OCI-LY7 (cell line): ENCODE data around the gene CCDC57. TPM values are rescaled to one million over a fixed set of nuclear protein-coding genes. Genes with fewer than 3 reads are reported as not detected.
"Not testable (repeated sequence)": the region's sequence is repeated elsewhere in the genome, so short reads cannot be mapped to it uniquely, and the experiment has no call there.

ENCODE experiments used
- BruUV-seq: library from RNA; stranded (reverse); fragments of 400-500 nt; replicated peaks from 2 replicates; lab custom pipeline; 2021; lab: Mats Ljungman, UMichigan
- CTCF ChIA-PET: fragments of 300-600 bp; sonication (Branson Sonifier 250); formaldehyde crosslinking; loops from one replicate; lab custom pipeline; 2022; ENCODE audit warnings: antibody characterized with exemption; ENCODE audit not compliant: unreplicated experiment; lab: Charles Lee
- POLR2A ChIA-PET: fragments of 300-600 bp; sonication (Branson Sonifier 250); formaldehyde crosslinking; loops from one replicate; lab custom pipeline; 2022; ENCODE audit warnings: antibody characterized with exemption; lab: Charles Lee
- DNase-seq: peaks from one replicate; pipeline ENCODE4 v3.0.0-alpha.2; 2015; ENCODE audit warnings: low spot score
- H2AFZ ChIP-seq: fragments of 200-600 bp; sonication (generic), shearing (Covaris generic); 2 replicates; pipeline ENCODE4 v1.6.1; 2014; ENCODE audit warnings: mild to moderate bottlenecking, antibody characterized with exemption, low read length, moderate library complexity
- H3K27ac ChIP-seq: fragments of 200-600 bp; sonication (generic); 2 replicates; pipeline ENCODE4 v1.5.1; 2014; ENCODE audit warnings: mixed run types, low read depth, mild to moderate bottlenecking, moderate library complexity, low read length, inconsistent platforms; ENCODE audit not compliant: poor library complexity, severe bottlenecking
- H3K36me3 ChIP-seq: fragments of 200-600 bp; sonication (generic); 2 replicates; pipeline ENCODE4 v1.6.1; 2014; ENCODE audit warnings: mild to moderate bottlenecking, antibody characterized with exemption, low read length, moderate library complexity, mixed read lengths; ENCODE audit not compliant: insufficient read depth
- H3K4me1 ChIP-seq: fragments of 200-600 bp; sonication (generic); 2 replicates; pipeline ENCODE4 v1.5.1; 2014; ENCODE audit warnings: mild to moderate bottlenecking, low read length; ENCODE audit not compliant: insufficient read depth, poor library complexity, severe bottlenecking
- H3K4me2 ChIP-seq: fragments of 200-600 bp; sonication (generic); 2 replicates; pipeline ENCODE4 v1.6.1; 2014; ENCODE audit warnings: mild to moderate bottlenecking, low read length
- H3K4me3 ChIP-seq: fragments of 200-600 bp; sonication (generic); 2 replicates; pipeline ENCODE4 v1.5.1; 2014; ENCODE audit warnings: mild to moderate bottlenecking, low read depth, low read length; ENCODE audit not compliant: poor library complexity, severe bottlenecking
- H3K79me2 ChIP-seq: fragments of 200-600 bp; sonication (generic); 2 replicates; pipeline ENCODE4 v1.6.1; 2016; ENCODE audit warnings: low read depth, mild to moderate bottlenecking, low read length, moderate library complexity, mixed read lengths; ENCODE audit not compliant: insufficient read depth
- H3K9me2 ChIP-seq: fragments of 200-600 bp; sonication (generic); 2 replicates; pipeline ENCODE4 v1.6.1; 2016; ENCODE audit warnings: mild to moderate bottlenecking, low read length, mixed read lengths; ENCODE audit not compliant: insufficient read depth
- H3K9me3 ChIP-seq: fragments of 200-600 bp; sonication (generic); 2 replicates; pipeline ENCODE4 v1.6.1; 2014; ENCODE audit warnings: mild to moderate bottlenecking, mixed run types, low read length, mixed read lengths
- H4K20me1 ChIP-seq: fragments of 200-600 bp; sonication (generic); 2 replicates; pipeline ENCODE4 v1.6.1; 2014; ENCODE audit warnings: mild to moderate bottlenecking, antibody characterized with exemption, low read length, moderate library complexity, mixed read lengths; ENCODE audit not compliant: insufficient read depth
- CTCF ChIP-seq: fragments of 200-600 bp; sonication (generic); conservative IDR thresholded peaks from 2 replicates; pipeline ENCODE4 v1.5.1; 2014; ENCODE audit warnings: mild to moderate bottlenecking, antibody characterized with exemption, low read length, moderate library complexity, mixed read lengths
- EZH2phosphoT487 ChIP-seq: fragments of 200-600 bp; sonication (generic); IDR thresholded peaks from 2 replicates; pipeline ENCODE4 v1.6.1; 2018; ENCODE audit warnings: low read depth, borderline replicate concordance, mild to moderate bottlenecking, mixed run types, antibody characterized with exemption, low read length, moderate library complexity, mixed read lengths
- intact Hi-C: fragments of 100-400 bp; cut with micrococcal nuclease; formaldehyde crosslinking; loops from one replicate; pipeline ENCODE4 v1.10.0; 2022; ENCODE audit not compliant: unreplicated experiment
- total RNA-seq, 2 experiments: library from RNA; depleted of rRNA in 1 of 2; stranded (reverse); fragments of >200 nt in 1 of 2; shearing (Covaris generic) in 1 of 2; gene quantifications; 2 replicates each; pipeline ENCODE4 v1.2.3, GENCODE V29; 2014 to 2022

Gene CCDC57
- total RNA-seq, 2 experiments from 2014 or later, result 34.5 to 58.7 TPM

- intact Hi-C loops, result no loop called here
- no peaks in the 10 kb centered on the region for H3K9me2 ChIP-seq
- ChIA-PET CTCF (no interaction called here), POLR2A (no interaction called here)
- no peak overlapping the region for H3K4me2 ChIP-seq
- no peaks in the 10 kb centered on the region for H3K79me2 ChIP-seq
- H3K36me3 ChIP-seq, result no peaks in the 10 kb centered on the region
- no peak overlapping the region for H3K27ac ChIP-seq
- BruUV-seq, result no TSS peak
- H2AFZ ChIP-seq, result no peak overlapping the region
- no peaks in the 10 kb centered on the region for H3K9me3 ChIP-seq
- H4K20me1 ChIP-seq, result no peaks in the 10 kb centered on the region
- no peak for DNase-seq
- H3K4me1 ChIP-seq, result no peaks in the 10 kb centered on the region
- no peak overlapping the region for H3K4me3 ChIP-seq
- TF ChIP-seq EZH2phosphoT487 (no peak), CTCF (no peak)
Measured at GRCh38 chr17:82175201-82175600, 37.4 kb downstream of the CCDC57 start.

DNA sequence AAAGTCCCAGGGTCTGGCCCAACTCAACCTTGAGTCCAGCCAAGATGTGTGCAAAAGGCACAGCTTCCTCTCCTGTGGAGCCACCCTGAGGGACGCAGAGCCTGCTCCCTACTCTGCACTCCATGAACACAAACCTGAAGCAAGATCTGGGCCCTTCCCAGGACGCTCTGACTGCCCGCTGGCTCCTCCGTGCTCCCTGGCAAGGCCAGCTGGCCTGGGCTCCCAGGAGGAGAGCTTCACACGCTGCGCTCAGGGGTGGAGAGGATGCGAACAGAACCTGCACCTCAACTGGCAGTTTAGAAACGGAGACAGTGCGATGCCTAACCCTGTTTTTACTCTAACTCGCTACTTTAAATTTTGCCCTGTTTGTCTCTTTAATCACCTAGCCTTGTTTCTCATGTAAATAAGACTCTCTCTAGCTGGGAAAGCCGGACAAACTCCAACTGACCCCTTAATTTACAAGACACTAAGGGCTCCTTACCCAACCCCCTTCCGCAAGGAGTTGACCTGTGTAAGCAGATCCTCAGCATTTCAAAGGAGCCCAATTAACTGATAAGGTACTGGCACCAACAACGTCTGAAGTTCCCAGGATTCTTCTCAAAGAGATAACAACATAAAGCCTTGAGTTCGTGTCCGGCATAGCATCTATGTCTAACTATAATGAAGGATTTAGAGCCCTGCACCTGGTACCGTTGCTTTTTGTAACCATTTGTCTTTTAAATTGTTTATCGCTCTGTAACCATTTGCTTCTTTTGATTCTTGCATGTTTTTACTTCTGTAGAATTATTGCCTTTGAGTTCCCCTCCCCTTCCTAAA is 38.4 kb downstream of the CCDC57 start:
- CTCF ChIA-PET, H3K27ac ChIP-seq, H3K79me2 ChIP-seq, POLR2A ChIA-PET, H4K20me1 ChIP-seq, DNase-seq, intact Hi-C loops, H2AFZ ChIP-seq, H3K36me3 ChIP-seq, H3K4me2 ChIP-seq, H3K4me1 ChIP-seq, H3K4me3 ChIP-seq, H3K9me3 ChIP-seq, H3K9me2 ChIP-seq: not testable (repeated sequence)
- TSS peak; percentile 60 for BruUV-seq

- BruUV-seq, result no TSS peak
- Histone ChIP-seq H3K4me2 (no peak overlapping the region), H3K9me2 (no peaks in the 10 kb centered on the region), H3K27ac (no peak overlapping the region), H3K9me3 (no peaks in the 10 kb centered on the region), H3K36me3 (no peaks in the 10 kb centered on the region), H3K4me1 (no peaks in the 10 kb centered on the region), H2AFZ (no peak overlapping the region), H3K4me3 (no peak overlapping the region), H3K79me2 (no peaks in the 10 kb centered on the region), H4K20me1 (no peaks in the 10 kb centered on the region)
- ChIA-PET POLR2A (no interaction called here), CTCF (no interaction called here)
- intact Hi-C loops, result no loop called here
- DNase-seq, result no peak
- TF ChIP-seq CTCF, result no peak
- no peak for TF ChIP-seq EZH2phosphoT487
Measured at GRCh38 chr17:82173351-82174041, 39.1 kb downstream of the CCDC57 start.
